22Rv1 (cell line): ENCODE measurements around the gene NPAS2.

Source experiments
- H3K27ac ChIP-seq: fragments of 450-650 bp; 2 replicates; pipeline ENCODE4 v1.5.1; 2017
- CTCF ChIP-seq: fragments of 450-650 bp; IDR thresholded peaks from 2 replicates; pipeline ENCODE4 v1.5.1; 2017; ENCODE audit warnings: mild to moderate bottlenecking
- ZFX ChIP-seq: fragments of 450-650 bp; IDR thresholded peaks from 2 replicates; pipeline ENCODE4 v1.6.1; 2017; ENCODE audit warnings: antibody characterized with exemption, borderline replicate concordance

Gene NPAS2

DNA sequence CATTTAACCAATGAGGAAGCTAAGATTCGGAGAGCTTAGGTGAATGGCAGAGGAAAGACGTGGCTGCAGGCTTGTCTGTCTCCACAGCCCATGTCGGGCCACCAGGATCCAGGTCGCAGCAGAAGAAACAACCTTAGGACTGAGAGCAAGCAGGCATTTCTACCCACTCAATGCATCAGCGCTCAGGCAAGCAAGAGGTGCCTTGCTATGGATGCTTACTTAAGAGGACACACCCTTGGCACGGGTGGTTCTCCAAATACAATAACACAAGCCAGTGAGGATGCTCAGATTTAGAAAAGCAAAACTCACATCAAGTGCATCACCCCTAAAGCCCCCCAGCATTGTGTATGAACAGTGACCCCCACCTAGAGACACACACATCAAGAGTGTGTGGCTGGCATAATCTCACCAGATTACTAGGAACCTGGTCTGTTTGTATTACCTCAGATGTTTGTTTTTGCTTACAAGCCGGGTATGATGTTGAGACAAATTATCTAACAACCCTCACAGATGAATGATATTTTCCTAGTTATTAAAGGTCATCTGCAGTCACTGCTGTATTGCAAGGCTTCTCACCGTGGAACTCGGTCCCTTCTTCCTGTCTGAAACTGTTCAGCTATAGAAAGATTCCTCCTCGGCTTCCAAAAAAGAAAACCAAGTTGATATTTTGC, 34.2 kb upstream of the NPAS2 start:
- no peak overlapping the region for H3K27ac ChIP-seq

GRCh38 chr2:100786297-100786658, 33.7 kb upstream of the NPAS2 start:
- H3K27ac ChIP-seq = no peak overlapping the region
- TF ChIP-seq ZFX (no peak), CTCF (no peak)

More for the DNA sequence above, 34.2 kb upstream of the NPAS2 start:
- no peak for TF ChIP-seq ZFX
- no peak for TF ChIP-seq CTCF

DNA sequence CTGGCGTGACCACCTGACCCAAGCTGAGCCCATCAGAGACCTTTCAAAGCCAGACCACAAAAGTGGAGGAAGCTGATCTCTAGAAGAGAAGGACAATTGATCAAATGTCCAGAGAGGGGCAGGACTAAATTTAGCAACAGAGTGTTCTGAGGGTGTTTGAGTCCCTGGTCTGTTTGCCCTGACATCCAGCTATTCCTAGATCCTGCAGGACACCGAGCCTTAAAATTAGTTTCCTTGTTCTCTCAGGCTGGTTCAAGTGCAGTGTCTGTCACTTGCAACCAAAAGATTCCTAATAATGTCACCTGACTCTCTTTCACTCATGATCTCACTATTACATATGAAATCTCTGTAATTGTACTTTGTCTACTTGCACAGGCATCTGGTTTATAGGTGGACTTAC, 33.0 kb upstream of the NPAS2 start:
- H3K27ac ChIP-seq = no peak overlapping the region
- no peak for TF ChIP-seq CTCF
- TF ChIP-seq ZFX = no peak

DNA sequence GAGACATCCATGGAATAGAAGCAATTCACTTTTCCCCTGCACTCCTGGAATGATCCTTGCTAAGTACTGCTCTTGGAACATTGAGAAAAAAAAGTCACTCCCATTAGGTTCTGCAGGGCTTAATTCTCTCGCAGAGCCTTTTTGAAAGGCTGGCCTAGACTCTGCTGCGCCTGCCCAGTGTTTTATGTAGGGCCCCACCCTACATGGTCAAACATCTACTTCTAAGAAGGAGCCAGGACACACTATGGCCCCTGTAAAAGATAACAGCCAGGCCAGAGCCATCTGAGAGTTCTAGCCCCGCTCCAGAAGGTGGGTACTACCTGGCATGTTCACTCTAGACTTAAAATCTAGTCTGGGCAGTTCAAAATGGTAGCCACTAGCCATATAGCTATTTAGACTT, 30.6 kb upstream of the NPAS2 start:
- no peak for TF ChIP-seq CTCF
- no peak for TF ChIP-seq ZFX
- H3K27ac ChIP-seq = no peak overlapping the region

GRCh38 chr2:100791294-100791935, 28.5 kb upstream of the NPAS2 start:
- no peak overlapping the region for H3K27ac ChIP-seq
- TF ChIP-seq CTCF (no peak), ZFX (no peak)

GRCh38 chr2:100791936-100792308, 28.0 kb upstream of the NPAS2 start:
- H3K27ac ChIP-seq = no peak overlapping the region
- no peak for TF ChIP-seq ZFX
- TF ChIP-seq CTCF = no peak

GRCh38 chr2:100793220-100793619, 26.7 kb upstream of the NPAS2 start:
- TF ChIP-seq CTCF = no peak
- TF ChIP-seq ZFX = no peak
- H3K27ac ChIP-seq = no peak overlapping the region
